ENCODE measurements around the gene SPDYE2.
"Not testable (repeated sequence)": the region's sequence is repeated elsewhere in the genome, so short reads cannot be mapped to it uniquely, and the experiment has no call there.

SPDYE2 gene

GRCh38 chr7:102527822-102528793 is 22.9 kb upstream of the SPDYE2 start:
- H3K27me3 Mint-ChIP-seq = not testable (repeated sequence)
- peak; percentile 1 for ATAC-seq

GRCh38 chr7:102531583-102531982 is 19.4 kb upstream of the SPDYE2 start:
- H3K4me3 Mint-ChIP-seq, H3K27ac Mint-ChIP-seq, DNase-seq, ATAC-seq, H3K9me3 Mint-ChIP-seq, H3K4me1 Mint-ChIP-seq, H3K27me3 Mint-ChIP-seq: not testable (repeated sequence)

More at GRCh38 chr7:102527822-102528793, 22.9 kb upstream of the SPDYE2 start:
- not testable (repeated sequence) for H3K27ac Mint-ChIP-seq, H3K9me3 Mint-ChIP-seq, H3K4me3 Mint-ChIP-seq, H3K4me1 Mint-ChIP-seq
- DNase-seq = peak in 1 of 2 donors; percentile 8

- H3K4me1 Mint-ChIP-seq, H3K9me3 Mint-ChIP-seq, H3K27ac Mint-ChIP-seq, ATAC-seq, DNase-seq, H3K4me3 Mint-ChIP-seq, H3K27me3 Mint-ChIP-seq: not testable (repeated sequence)
Measured at GRCh38 chr7:102532127-102532526, 18.9 kb upstream of the SPDYE2 start.

GRCh38 chr7:102535062-102535615 is 15.9 kb upstream of the SPDYE2 start:
- DNase-seq, ATAC-seq, H3K9me3 Mint-ChIP-seq, H3K4me1 Mint-ChIP-seq, H3K27ac Mint-ChIP-seq, H3K4me3 Mint-ChIP-seq, H3K27me3 Mint-ChIP-seq: not testable (repeated sequence)

- not testable (repeated sequence) for H3K27me3 Mint-ChIP-seq, H3K9me3 Mint-ChIP-seq, H3K4me3 Mint-ChIP-seq, ATAC-seq, DNase-seq, H3K4me1 Mint-ChIP-seq, H3K27ac Mint-ChIP-seq
Measured at GRCh38 chr7:102540604-102541003, 10.4 kb upstream of the SPDYE2 start.

GRCh38 chr7:102542083-102542482 is 8.9 kb upstream of the SPDYE2 start:
- not testable (repeated sequence) for H3K27me3 Mint-ChIP-seq, H3K27ac Mint-ChIP-seq, H3K4me1 Mint-ChIP-seq, ATAC-seq, H3K9me3 Mint-ChIP-seq, H3K4me3 Mint-ChIP-seq, DNase-seq

GRCh38 chr7:102542771-102543170 is 8.3 kb upstream of the SPDYE2 start:
- DNase-seq, H3K27me3 Mint-ChIP-seq, H3K9me3 Mint-ChIP-seq, H3K4me1 Mint-ChIP-seq, H3K4me3 Mint-ChIP-seq, ATAC-seq, H3K27ac Mint-ChIP-seq: not testable (repeated sequence)

GRCh38 chr7:102543596-102543995 is 7.4 kb upstream of the SPDYE2 start, which contains the start of gene UPK3BL2:
TSS of gene UPK3BL2 (minus strand) at chr7:102543696. CDS start at chr7:102543636, 60 bp downstream.
- not testable (repeated sequence) for H3K9me3 Mint-ChIP-seq, H3K27ac Mint-ChIP-seq

GRCh38 chr7:102544372-102544771 is 6.7 kb upstream of the SPDYE2 start:
- H3K27ac Mint-ChIP-seq, H3K4me1 Mint-ChIP-seq, DNase-seq, H3K27me3 Mint-ChIP-seq, ATAC-seq, H3K4me3 Mint-ChIP-seq, H3K9me3 Mint-ChIP-seq: not testable (repeated sequence)

More at GRCh38 chr7:102543596-102543995, 7.4 kb upstream of the SPDYE2 start, which contains the start of gene UPK3BL2:
- H3K4me1 Mint-ChIP-seq, H3K27me3 Mint-ChIP-seq, H3K4me3 Mint-ChIP-seq, ATAC-seq, DNase-seq: not testable (repeated sequence)

- ATAC-seq, H3K9me3 Mint-ChIP-seq, H3K27ac Mint-ChIP-seq, H3K4me3 Mint-ChIP-seq, H3K4me1 Mint-ChIP-seq, H3K27me3 Mint-ChIP-seq: not testable (repeated sequence)
- peak in 1 of 2 donors; percentile 36 for DNase-seq
Measured at GRCh38 chr7:102545288-102545687, 5.7 kb upstream of the SPDYE2 start.

GRCh38 chr7:102546353-102546752 is 4.7 kb upstream of the SPDYE2 start:
- DNase-seq, ATAC-seq, H3K27me3 Mint-ChIP-seq, H3K4me1 Mint-ChIP-seq, H3K4me3 Mint-ChIP-seq, H3K27ac Mint-ChIP-seq, H3K9me3 Mint-ChIP-seq: not testable (repeated sequence)

- not testable (repeated sequence) for H3K27me3 Mint-ChIP-seq, H3K9me3 Mint-ChIP-seq, H3K4me3 Mint-ChIP-seq, H3K4me1 Mint-ChIP-seq, H3K27ac Mint-ChIP-seq, ATAC-seq
- DNase-seq = peak in 1 of 2 donors; percentile 12
Measured at GRCh38 chr7:102568620-102569019, 17.6 kb downstream of the SPDYE2 start.

- ATAC-seq = peak; percentile 94
- H3K27me3 Mint-ChIP-seq, H3K4me1 Mint-ChIP-seq, H3K9me3 Mint-ChIP-seq: not testable (repeated sequence)
- peak; percentile 100 for DNase-seq
- peak within 1 kb of the TSS; percentile 93 to 95 for H3K27ac Mint-ChIP-seq
- H3K4me3 Mint-ChIP-seq = peak within 1 kb of the TSS; percentile 85
Measured at GRCh38 chr7:102572261-102573239, 21.5 kb downstream of the SPDYE2 start, which contains the start of gene POLR2J3. TSS of gene POLR2J3 (minus strand) at chr7:102572583. CDS start at chr7:102572521, 62 bp downstream.

- H3K9me3 Mint-ChIP-seq, H3K4me1 Mint-ChIP-seq, H3K27ac Mint-ChIP-seq, H3K27me3 Mint-ChIP-seq, ATAC-seq, DNase-seq, H3K4me3 Mint-ChIP-seq: not testable (repeated sequence)
Measured at GRCh38 chr7:102574607-102575006, 23.6 kb downstream of the SPDYE2 start.

GRCh38 chr7:102576363-102576762 is 25.3 kb downstream of the SPDYE2 start:
- not testable (repeated sequence) for H3K9me3 Mint-ChIP-seq, H3K4me3 Mint-ChIP-seq, DNase-seq, ATAC-seq, H3K27ac Mint-ChIP-seq, H3K4me1 Mint-ChIP-seq, H3K27me3 Mint-ChIP-seq
